ENCODE measurements around the gene TSR3. TPM values are rescaled to one million over a fixed set of nuclear protein-coding genes. Genes with fewer than 3 reads are reported as not detected.

TSR3 gene
- total and polyA plus RNA-seq, 2 experiments from 2014 or later = 105 to 110 TPM

DNA sequence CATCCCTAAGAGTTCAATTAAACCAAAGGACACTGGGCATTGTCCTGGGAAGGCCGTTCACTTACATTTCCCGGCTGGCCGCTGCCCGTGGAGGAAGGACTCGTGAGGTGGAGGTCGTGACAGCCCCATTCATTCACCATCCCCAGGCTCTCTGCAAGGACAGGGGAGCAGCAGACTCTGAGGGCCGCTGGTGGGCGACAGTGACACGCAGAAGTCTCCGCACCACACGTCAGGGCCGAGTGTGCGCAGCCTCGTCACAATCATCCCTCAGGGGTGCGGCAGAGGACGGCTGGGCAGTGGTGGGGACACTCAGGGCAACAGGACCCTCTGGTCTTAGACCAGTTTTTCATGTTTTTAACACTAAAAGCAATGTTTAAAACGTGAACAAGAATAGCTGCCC lies 41.1 kb upstream of the TSR3 start:
- no peaks in the 10 kb centered on the region for H3K27me3 ChIP-seq (replicated peaks; ENCODE audit: insufficient read depth)
- no peaks in the 10 kb centered on the region for H4K20me1 ChIP-seq (ENCODE audit: insufficient read depth)
- no peak overlapping the region for H2AFZ ChIP-seq
- no peaks in the 10 kb centered on the region for H3F3A ChIP-seq (ENCODE audit: insufficient read depth)
- H3K9me2 ChIP-seq (ENCODE audit: insufficient read depth) = no peaks in the 10 kb centered on the region
- WGBS, 2 experiments (ENCODE audit: low coverage in 1 of 2, low lambda C conversion rate in 2 of 2, missing lambda C conversion rate in 2 of 2) = 80 to 84% methylated on average over 17 of the region's 17 CpGs
- H3K4me3 ChIP-seq = no peak overlapping the region
- TF ChIP-seq EZH2phosphoT487 (IDR thresholded peaks at IDR 0.05; ENCODE audit: insufficient read depth, low read depth) = no peak
- no peak for TF ChIP-seq EZH2 (IDR thresholded peaks at IDR 0.05; ENCODE audit: insufficient read depth, poor library complexity, severe bottlenecking)
- no peak for DNase-seq
- H3K9me3 ChIP-seq (ENCODE audit: low read depth) = no peaks in the 10 kb centered on the region
- H3K4me1 ChIP-seq (ENCODE audit: insufficient read depth) = no peaks in the 10 kb centered on the region
- H3K9ac ChIP-seq = no peak overlapping the region
- in situ Hi-C loops (cut with MboI) = no loop called here
- no peaks in the 10 kb centered on the region for H3K36me3 ChIP-seq (ENCODE audit: low read depth)
- H3K27ac ChIP-seq = no peak overlapping the region
- no peak overlapping the region for H3K4me2 ChIP-seq (ENCODE audit: unreplicated experiment)
- H3K79me2 ChIP-seq (ENCODE audit: insufficient read depth) = no peaks in the 10 kb centered on the region

DNA sequence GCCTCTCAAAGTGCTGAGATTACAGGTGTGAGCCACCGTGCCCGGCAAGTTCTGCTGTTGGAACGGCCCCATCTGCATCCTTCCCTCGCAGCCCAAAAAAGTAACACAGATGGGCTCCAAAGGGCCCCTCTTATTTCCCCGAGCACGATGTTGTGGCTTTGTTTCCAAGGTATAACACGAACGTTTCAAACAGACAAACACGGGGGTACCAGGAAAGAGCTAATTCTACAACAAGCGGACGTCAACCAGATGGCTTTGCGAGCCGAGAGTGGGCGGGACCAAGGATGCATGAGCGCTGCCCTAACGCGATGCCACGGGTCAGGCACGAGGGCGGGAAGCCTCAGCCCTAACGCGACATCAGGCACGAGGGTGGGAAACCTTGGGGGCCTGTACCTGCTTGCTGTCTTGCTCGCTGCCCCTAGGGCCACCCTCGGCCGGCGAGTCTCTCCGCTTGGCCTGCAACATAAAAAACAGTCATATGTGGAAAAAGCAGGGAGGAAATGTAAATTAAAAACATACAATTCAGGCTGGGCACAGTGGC lies 38.6 kb upstream of the TSR3 start:
- H3K79me2 ChIP-seq (ENCODE audit: insufficient read depth) = no peaks in the 10 kb centered on the region
- H3K27ac ChIP-seq = no peak overlapping the region
- DNase-seq = no peak
- H3K27me3 ChIP-seq (replicated peaks; ENCODE audit: insufficient read depth) = no peaks in the 10 kb centered on the region
- H3K4me1 ChIP-seq (ENCODE audit: insufficient read depth) = no peaks in the 10 kb centered on the region
- in situ Hi-C loops (cut with MboI) = no loop called here
- no peaks in the 10 kb centered on the region for H3F3A ChIP-seq (ENCODE audit: insufficient read depth)
- no peaks in the 10 kb centered on the region for H4K20me1 ChIP-seq (ENCODE audit: insufficient read depth)
- no peaks in the 10 kb centered on the region for H3K9me2 ChIP-seq (ENCODE audit: insufficient read depth)
- H3K4me2 ChIP-seq (ENCODE audit: unreplicated experiment) = no peak overlapping the region
- H3K9me3 ChIP-seq (ENCODE audit: low read depth) = no peaks in the 10 kb centered on the region
- 84% methylated on average over 28 of the region's 28 CpGs for WGBS, 2 experiments (ENCODE audit: low coverage in 1 of 2, low lambda C conversion rate in 2 of 2, missing lambda C conversion rate in 2 of 2)
- TF ChIP-seq EZH2 (IDR thresholded peaks at IDR 0.05; ENCODE audit: insufficient read depth, poor library complexity, severe bottlenecking) (no peak), EZH2phosphoT487 (IDR thresholded peaks at IDR 0.05; ENCODE audit: insufficient read depth, low read depth) (no peak)
- no peaks in the 10 kb centered on the region for H3K36me3 ChIP-seq (ENCODE audit: low read depth)
- H2AFZ ChIP-seq = no peak overlapping the region
- no peak overlapping the region for H3K9ac ChIP-seq
- no peak overlapping the region for H3K4me3 ChIP-seq

GRCh38 chr16:1389762-1390161 lies 38.1 kb upstream of the TSR3 start:
- in situ Hi-C loops (cut with MboI) = no loop called here
- H3F3A ChIP-seq (ENCODE audit: insufficient read depth) = no peaks in the 10 kb centered on the region
- no peak overlapping the region for H3K9ac ChIP-seq
- H4K20me1 ChIP-seq (ENCODE audit: insufficient read depth) = no peaks in the 10 kb centered on the region
- no peaks in the 10 kb centered on the region for H3K79me2 ChIP-seq (ENCODE audit: insufficient read depth)
- no peaks in the 10 kb centered on the region for H3K36me3 ChIP-seq (ENCODE audit: low read depth)
- H3K4me3 ChIP-seq = no peak overlapping the region
- H3K27ac ChIP-seq = no peak overlapping the region
- TF ChIP-seq EZH2phosphoT487 (IDR thresholded peaks at IDR 0.05; ENCODE audit: insufficient read depth, low read depth) (no peak), EZH2 (IDR thresholded peaks at IDR 0.05; ENCODE audit: insufficient read depth, poor library complexity, severe bottlenecking) (no peak)
- no peaks in the 10 kb centered on the region for H3K9me2 ChIP-seq (ENCODE audit: insufficient read depth)
- no peak overlapping the region for H3K4me2 ChIP-seq (ENCODE audit: unreplicated experiment)
- H3K27me3 ChIP-seq (replicated peaks; ENCODE audit: insufficient read depth) = no peaks in the 10 kb centered on the region
- 87 to 90% methylated on average over 7 of the region's 7 CpGs for whole genome bisulfite sequencing, 2 experiments (ENCODE audit: low coverage in 1 of 2, low lambda C conversion rate in 2 of 2, missing lambda C conversion rate in 2 of 2)
- H3K4me1 ChIP-seq (ENCODE audit: insufficient read depth) = no peaks in the 10 kb centered on the region
- H3K9me3 ChIP-seq (ENCODE audit: low read depth) = no peaks in the 10 kb centered on the region
- no peak for DNase-seq
- H2AFZ ChIP-seq = no peak overlapping the region

GRCh38 chr16:1387331-1387730 lies 35.7 kb upstream of the TSR3 start:
- DNase-seq = no peak
- in situ Hi-C loops (cut with MboI) = no loop called here
- no peaks in the 10 kb centered on the region for H3K36me3 ChIP-seq (ENCODE audit: low read depth)
- H3K79me2 ChIP-seq (ENCODE audit: insufficient read depth) = no peaks in the 10 kb centered on the region
- no peak overlapping the region for H3K4me3 ChIP-seq
- H3K9me2 ChIP-seq (ENCODE audit: insufficient read depth) = no peaks in the 10 kb centered on the region
- no peak overlapping the region for H3K9ac ChIP-seq
- no peak overlapping the region for H3K4me2 ChIP-seq (ENCODE audit: unreplicated experiment)
- TF ChIP-seq EZH2 (IDR thresholded peaks at IDR 0.05; ENCODE audit: insufficient read depth, poor library complexity, severe bottlenecking) (no peak), EZH2phosphoT487 (IDR thresholded peaks at IDR 0.05; ENCODE audit: insufficient read depth, low read depth) (no peak)
- no peaks in the 10 kb centered on the region for H3K4me1 ChIP-seq (ENCODE audit: insufficient read depth)
- no peaks in the 10 kb centered on the region for H3K27me3 ChIP-seq (replicated peaks; ENCODE audit: insufficient read depth)
- H3K9me3 ChIP-seq (ENCODE audit: low read depth) = no peaks in the 10 kb centered on the region
- H3K27ac ChIP-seq = no peak overlapping the region
- 83 to 91% methylated on average over 9 to 16 of the region's 16 CpGs for WGBS, 2 experiments (ENCODE audit: low coverage in 1 of 2, low lambda C conversion rate in 2 of 2, missing lambda C conversion rate in 2 of 2)
- H4K20me1 ChIP-seq (ENCODE audit: insufficient read depth) = no peaks in the 10 kb centered on the region
- H3F3A ChIP-seq (ENCODE audit: insufficient read depth) = no peaks in the 10 kb centered on the region
- H2AFZ ChIP-seq = no peak overlapping the region

GRCh38 chr16:1385232-1385631 lies 33.6 kb upstream of the TSR3 start:
- Histone ChIP-seq H3K9me2 (ENCODE audit: insufficient read depth) (no peaks in the 10 kb centered on the region), H3F3A (ENCODE audit: insufficient read depth) (peaks cover 9% of the 10 kb centered on the region; the same call in 1 of the 2 replicates), H3K4me1 (ENCODE audit: insufficient read depth) (no peaks in the 10 kb centered on the region), H3K79me2 (ENCODE audit: insufficient read depth) (no peaks in the 10 kb centered on the region), H3K4me3 (no peak overlapping the region), H3K27ac (no peak overlapping the region), H3K9ac (no peak overlapping the region), H3K36me3 (ENCODE audit: low read depth) (no peaks in the 10 kb centered on the region), H2AFZ (no peak overlapping the region), H3K4me2 (ENCODE audit: unreplicated experiment) (no peak overlapping the region), H3K27me3 (replicated peaks; ENCODE audit: insufficient read depth) (no peaks in the 10 kb centered on the region), H3K9me3 (ENCODE audit: low read depth) (no peaks in the 10 kb centered on the region), H4K20me1 (ENCODE audit: insufficient read depth) (no peaks in the 10 kb centered on the region)
- in situ Hi-C loops (cut with MboI) = no loop called here
- TF ChIP-seq EZH2 (IDR thresholded peaks at IDR 0.05; ENCODE audit: insufficient read depth, poor library complexity, severe bottlenecking) (no peak), EZH2phosphoT487 (IDR thresholded peaks at IDR 0.05; ENCODE audit: insufficient read depth, low read depth) (no peak)
- DNase-seq = no peak
- WGBS, 2 experiments (ENCODE audit: low coverage in 1 of 2, low lambda C conversion rate in 2 of 2, missing lambda C conversion rate in 2 of 2) = 94 to 95% methylated on average over 20 to 39 of the region's 39 CpGs

All from GM23248 (cell line).